HG03280 (cell line): Measurements from ENCODE around the gene KLRC3.
"Not testable (repeated sequence)": the region's sequence is repeated elsewhere in the genome, so short reads cannot be mapped to it uniquely, and the experiment has no call there.

Experiments
- ATAC-seq: cut with Tn5 transposase; IDR thresholded peaks from one replicate; pipeline ENCODE4 v1.9.1; 2021; ENCODE audit warnings: mild to moderate bottlenecking, moderate library complexity; ENCODE audit not compliant: unreplicated experiment

The KLRC3 gene

GRCh38 chr12:10371893-10372535 is 48.4 kb downstream of the KLRC3 start:
- ATAC-seq: not testable (repeated sequence)

DNA sequence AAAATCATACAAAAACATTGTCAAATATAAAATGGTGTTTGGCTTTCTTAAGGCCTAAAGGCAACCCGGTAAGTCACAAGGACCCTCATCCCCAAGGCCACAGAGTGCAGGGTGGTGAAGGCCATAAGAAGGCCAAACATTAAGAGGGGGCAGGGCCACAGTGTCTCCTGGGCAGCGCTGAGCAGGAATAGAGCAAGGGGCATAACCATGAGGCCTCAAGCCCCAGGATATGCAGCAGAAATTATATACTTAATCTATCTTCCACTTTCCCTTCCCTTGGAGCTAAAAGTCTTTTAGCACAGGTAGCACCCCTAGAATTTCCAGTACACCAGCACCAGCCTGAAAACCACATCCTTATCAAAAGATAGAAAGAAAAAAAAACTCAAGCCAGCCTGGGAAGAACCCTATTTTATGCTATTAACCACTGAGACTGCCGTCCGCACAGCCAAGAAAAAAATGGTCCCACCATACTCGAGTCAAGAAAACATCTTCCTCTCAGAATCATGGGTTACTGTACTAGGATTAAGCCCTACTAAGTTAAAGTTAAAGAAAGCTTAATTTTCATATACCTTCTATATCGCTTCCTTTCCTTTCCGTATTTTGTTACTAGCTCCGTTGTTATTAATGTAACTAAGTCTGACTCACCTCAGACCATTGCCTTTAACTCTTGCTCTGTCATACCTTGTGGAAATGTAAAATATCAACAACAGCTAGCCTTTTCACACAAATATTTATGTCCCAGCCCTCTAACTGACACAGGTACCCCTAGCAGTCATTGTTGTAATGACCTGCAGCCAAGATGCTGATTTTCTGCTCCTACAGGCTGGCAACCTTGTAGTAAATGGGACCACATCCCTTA is 50.6 kb downstream of the KLRC3 start:
- ATAC-seq: no peak

DNA sequence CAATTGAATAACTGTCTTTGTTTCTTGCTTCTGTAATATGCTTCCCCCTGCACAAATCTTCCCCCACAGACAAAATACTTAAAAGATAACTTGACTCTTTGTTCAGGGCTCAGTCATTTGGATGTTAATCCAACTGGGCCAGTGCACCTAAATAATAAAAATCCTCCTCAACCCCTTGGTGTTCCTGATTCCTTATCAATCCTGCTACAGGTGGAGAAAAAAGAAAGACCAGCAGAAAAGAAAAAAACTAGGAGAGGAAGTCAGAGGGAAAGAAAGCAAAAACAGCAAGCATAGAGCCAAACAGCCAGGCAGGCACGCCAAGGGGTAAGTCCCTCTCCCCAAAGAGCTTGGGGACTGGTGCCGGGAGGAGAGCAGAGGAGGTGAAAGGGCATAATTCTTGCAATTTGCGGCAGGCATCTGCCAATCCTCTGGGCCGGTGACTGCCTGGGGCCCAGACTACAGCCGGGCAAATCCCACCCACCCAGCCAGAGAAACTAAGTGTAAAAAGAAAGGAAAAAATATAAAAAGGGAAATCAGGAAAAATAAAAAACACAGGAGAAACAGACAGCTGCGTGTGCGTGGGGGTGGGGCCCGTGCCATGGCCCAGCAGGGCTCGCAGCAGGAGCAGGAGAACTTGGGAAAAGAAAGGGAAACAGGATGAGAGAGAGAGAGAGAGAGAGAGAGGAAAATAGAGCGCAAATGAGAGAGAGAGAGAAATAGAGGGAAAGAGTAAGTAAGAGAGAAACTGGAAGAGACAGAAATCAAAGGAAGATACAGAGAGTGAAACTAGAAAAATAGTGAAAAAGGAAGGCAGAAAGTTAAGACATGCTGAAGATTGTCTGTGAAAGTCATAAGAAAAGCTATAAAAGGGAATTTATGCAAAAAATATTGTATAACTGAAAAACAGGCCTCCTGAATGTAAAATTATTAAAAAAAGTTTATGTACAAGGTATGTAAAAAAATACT is 51.9 kb downstream of the KLRC3 start:
- no peak for ATAC-seq

- not testable (repeated sequence) for ATAC-seq
Observed at GRCh38 chr12:10367714-10368113, 52.7 kb downstream of the KLRC3 start.

DNA sequence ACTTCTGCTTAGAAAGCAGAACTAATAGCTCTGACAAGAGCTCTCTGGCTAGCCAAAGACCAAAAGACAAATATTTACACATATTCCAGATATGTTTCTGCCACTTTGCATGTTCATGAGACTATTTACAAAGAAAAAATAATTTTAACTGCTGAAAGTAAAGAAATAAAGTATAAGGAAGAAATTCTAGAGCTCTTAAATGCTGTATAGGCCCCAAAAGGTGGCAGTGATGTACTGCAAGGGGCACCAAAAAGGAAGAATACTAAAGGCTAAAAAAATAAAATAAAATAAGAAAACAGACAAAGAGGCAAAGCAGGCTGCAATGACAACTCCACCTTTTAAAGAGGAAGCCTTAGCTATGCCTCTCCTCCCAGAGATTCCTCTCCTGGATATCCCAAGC is 53.5 kb downstream of the KLRC3 start:
- no peak for ATAC-seq

DNA sequence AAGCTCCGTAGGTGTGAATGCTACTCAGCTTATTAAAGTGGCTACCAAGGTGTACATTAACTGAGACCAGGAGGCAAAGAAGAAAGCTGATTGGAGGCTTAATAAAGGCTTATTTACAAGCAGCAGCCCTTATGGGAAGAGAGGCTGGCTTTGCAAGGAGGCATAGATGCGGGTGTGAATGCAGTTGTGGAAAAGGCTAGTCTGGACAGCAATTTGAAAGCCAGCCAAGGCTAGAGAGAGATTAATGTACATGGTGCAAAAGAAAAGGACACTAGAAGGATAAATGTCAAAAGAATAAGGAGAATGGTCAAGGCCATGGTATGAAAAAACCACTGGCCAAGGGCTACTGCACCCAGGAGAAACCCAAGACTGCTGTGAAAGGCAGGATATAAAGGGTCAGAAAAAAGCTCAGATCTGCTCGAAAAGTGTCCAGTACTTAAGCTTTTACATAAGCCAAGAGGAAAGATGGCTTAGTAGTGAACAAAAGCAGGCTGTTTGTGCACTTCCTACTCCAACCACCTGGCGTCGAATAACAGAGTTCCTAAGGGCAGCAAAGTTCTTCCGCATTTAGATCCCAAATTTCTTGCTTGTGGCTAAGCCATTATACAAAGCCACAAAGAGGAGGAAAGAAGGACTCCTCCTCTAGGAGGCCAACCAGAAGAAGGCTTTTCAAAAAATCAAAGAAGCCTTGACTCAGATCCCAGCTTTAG is 54.5 kb downstream of the KLRC3 start:
- ATAC-seq: no peak

DNA sequence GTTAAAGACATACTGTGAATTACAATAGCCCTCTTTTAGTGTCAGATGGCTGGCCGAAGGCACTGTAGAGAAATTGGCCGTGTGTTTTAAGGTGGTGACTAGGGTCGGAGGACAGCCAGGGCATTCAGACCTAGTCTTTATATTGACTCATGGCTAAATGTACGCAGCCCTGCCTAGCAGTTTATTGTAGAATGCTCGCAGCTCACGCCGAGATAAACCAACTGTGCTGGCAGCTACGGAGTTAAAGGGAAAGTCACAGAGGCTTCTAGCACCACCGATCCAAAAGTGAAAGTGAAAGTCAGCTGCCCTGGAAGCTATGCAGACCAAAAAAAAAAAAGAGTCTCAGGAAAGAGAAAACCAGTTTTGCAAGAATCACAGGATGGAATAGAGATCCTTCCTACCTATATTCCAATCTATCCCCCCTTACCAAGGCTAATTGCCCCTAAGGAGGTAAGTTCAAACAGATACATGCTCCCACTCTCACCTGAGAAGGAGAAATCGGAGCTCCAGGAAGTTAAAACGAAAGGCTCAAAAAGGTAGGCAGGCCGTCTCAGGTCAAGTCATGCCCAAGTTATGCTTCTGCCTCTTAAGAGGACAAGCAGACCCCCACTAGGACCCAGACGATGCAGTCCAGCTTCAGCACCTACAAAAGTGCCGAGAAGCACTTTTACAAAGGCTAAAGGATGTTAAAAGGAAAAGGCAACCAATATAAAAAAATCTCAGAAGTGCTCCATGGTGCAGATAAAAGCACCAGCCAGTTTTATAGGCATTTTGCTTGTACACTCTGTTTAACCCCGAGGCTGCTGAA is 55.4 kb downstream of the KLRC3 start:
- ATAC-seq: peak; percentile 47

GRCh38 chr12:10363914-10364814 is 56.2 kb downstream of the KLRC3 start:
- peak; percentile 67 for ATAC-seq

- no peak for ATAC-seq
Observed at GRCh38 chr12:10363658-10363913, 56.8 kb downstream of the KLRC3 start.

- ATAC-seq: no peak
Observed at GRCh38 chr12:10362828-10363657, 57.4 kb downstream of the KLRC3 start.

DNA sequence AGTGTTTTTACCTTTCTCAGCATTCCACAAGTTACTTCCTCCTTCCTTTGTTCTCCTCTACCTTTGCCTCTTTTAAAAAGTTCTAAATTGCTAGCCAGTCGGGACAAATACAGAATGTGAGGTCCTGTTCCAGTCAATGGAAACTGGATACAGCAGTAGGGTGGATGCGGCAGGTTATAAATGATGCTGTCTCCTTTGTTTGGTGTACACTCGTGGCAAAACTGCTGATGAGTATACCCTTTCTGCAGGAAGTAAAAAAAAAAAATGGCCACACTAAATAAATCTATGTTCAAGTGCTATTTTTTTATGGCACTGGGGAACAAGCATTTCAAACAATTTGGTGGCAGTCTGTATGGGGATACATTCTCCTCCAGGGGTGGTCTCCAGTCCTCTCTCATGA is 58.1 kb downstream of the KLRC3 start:
- no peak for ATAC-seq
